HepG2 (cell line): Measurements from ENCODE around the gene NFASC. TPM values are rescaled to one million over a fixed set of nuclear protein-coding genes. Genes with fewer than 3 reads are reported as not detected.

ENCODE experiments used
- ATAC-seq: fragments of 200-7000 bp; cut with Tn5 transposase; 3 replicates; pipeline ENCODE4 v1.9.1; 2020; ENCODE audit warnings: mild to moderate bottlenecking, moderate library complexity
- BruUV-seq: library from RNA; stranded (reverse); fragments of 400-500 nt; replicated peaks from 2 replicates; lab custom pipeline; 2021; lab: Mats Ljungman, UMichigan
- CTCF ChIA-PET: fragments of 300-600 bp; formaldehyde crosslinking; extraction: SDS; loops from one replicate; lab custom pipeline; 2021; ENCODE audit warnings: low total read pairs, inconsistent platforms, low intra/inter-chr PET ratio; lab: Yijun Ruan, JAX
- POLR2A ChIA-PET: fragments of 350-600 bp; sonication (Branson Sonifier 250); formaldehyde crosslinking; loops from one replicate; lab custom pipeline; 2020; ENCODE audit warnings: antibody characterized with exemption, inconsistent platforms; lab: Yijun Ruan, JAX
- DNase-seq: peaks from one replicate; pipeline ENCODE4 v3.0.0-alpha.2; 2015; ENCODE audit warnings: low spot score
- FAIRE-seq: peaks from 3 replicates; lab custom pipeline; 2011; peaks lifted over from hg19 to GRCh38; lab: Jason Lieb, UNC
- H2AFZ ChIP-seq: one replicate; pipeline ENCODE4 v1.6.1; 2011; ENCODE audit warnings: low read length, inconsistent platforms
- H3K27ac ChIP-seq: fragments of 300-600 bp; 3 replicates; pipeline ENCODE4 v1.8.0; 2011; ENCODE audit warnings: mixed run types, mild to moderate bottlenecking, mixed read lengths, low read length, inconsistent platforms; ENCODE audit not compliant: insufficient read depth; ENCODE audit errors: extremely low read length
- H3K27me3 ChIP-seq, 2 experiments: fragments of 200-600 bp in 1 of 2; 2 replicates in 1 of 2; 3 replicates in 1 of 2; pipeline versions ENCODE4 v1.6.0 to v1.8.0; 2011; ENCODE audit warnings: low read length in 2 of 2, mild to moderate bottlenecking in 2 of 2, moderate library complexity in 2 of 2, inconsistent platforms in 1 of 2; ENCODE audit not compliant: insufficient read depth in 2 of 2, control insufficient read depth in 1 of 2
- H3K36me3 ChIP-seq, 2 experiments: fragments of 200-600 bp in 1 of 2; replicated peaks in 1 of 2; 2 replicates in 1 of 2; 3 replicates in 1 of 2; pipeline versions ENCODE4 v1.5.1 to v1.8.0; 2011; ENCODE audit warnings: low read length in 2 of 2, inconsistent platforms in 1 of 2; ENCODE audit not compliant: insufficient read depth in 2 of 2, control insufficient read depth in 1 of 2
- H3K4me1 ChIP-seq: 2 replicates; pipeline ENCODE4 v1.5.1; 2012; ENCODE audit warnings: low read length, inconsistent platforms; ENCODE audit not compliant: insufficient read depth
- H3K4me2 ChIP-seq: 2 replicates; pipeline ENCODE4 v1.6.0; 2011; ENCODE audit warnings: low read depth, low read length, inconsistent platforms
- H3K4me3 ChIP-seq, 3 experiments: fragments of 200-600 bp in 1 of 3; sonication (generic), shearing (Covaris generic) in 1 of 3; replicated peaks in 1 of 3; 2 replicates each; pipeline ENCODE4 v1.5.1; 2011 to 2016; ENCODE audit warnings: low read length in 3 of 3, inconsistent platforms in 2 of 3, low read depth in 2 of 3, mild to moderate bottlenecking in 2 of 3, control low read depth in 1 of 3, mixed read lengths in 1 of 3; ENCODE audit not compliant: insufficient read depth in 1 of 3
- H3K79me2 ChIP-seq: one replicate; pipeline ENCODE4 v1.6.1; 2011; ENCODE audit warnings: low read length, inconsistent platforms; ENCODE audit not compliant: insufficient read depth
- H3K9ac ChIP-seq: 2 replicates; pipeline ENCODE4 v1.6.0; 2011; ENCODE audit warnings: mild to moderate bottlenecking, low read depth, low read length, inconsistent platforms; ENCODE audit not compliant: insufficient read depth
- H3K9me3 ChIP-seq: 2 replicates; pipeline ENCODE4 v1.5.1; 2012; ENCODE audit warnings: mild to moderate bottlenecking, low read length
- H4K20me1 ChIP-seq: 2 replicates; pipeline ENCODE4 v1.6.0; 2011; ENCODE audit warnings: inconsistent platforms, mild to moderate bottlenecking, low read length, moderate library complexity; ENCODE audit not compliant: insufficient read depth
- CBFB ChIP-seq: sonication (generic); formaldehyde crosslinking; IDR thresholded peaks from 2 replicates; pipeline ENCODE4 v1.4.0; 2020; ENCODE audit warnings: missing genetic modification reagents
- FOXO4 ChIP-seq: sonication (generic); formaldehyde crosslinking; conservative IDR thresholded peaks from 2 replicates; pipeline ENCODE4 v1.8.1; 2023; ENCODE audit warnings: missing genetic modification reagents
- FOXP1 ChIP-seq, 2 experiments: fragments of 450-650 bp in 1 of 2; IDR thresholded peaks; 2 replicates each; pipeline ENCODE4 v1.6.1; 2017 to 2018; ENCODE audit warnings: antibody characterized with exemption in 1 of 2
- HIVEP1 ChIP-seq: sonication (generic); formaldehyde crosslinking; IDR thresholded peaks from 2 replicates; pipeline ENCODE4 v1.4.0; 2020; ENCODE audit warnings: mild to moderate bottlenecking, missing genetic modification reagents
- MIXL1 ChIP-seq: IDR thresholded peaks from 2 replicates; pipeline ENCODE4 v1.6.1; 2016
- PCBP1 ChIP-seq: fragments of 200-400 bp; formaldehyde crosslinking; IDR thresholded peaks from 2 replicates; pipeline ENCODE4 v1.6.1; 2017; ENCODE audit warnings: mild to moderate bottlenecking, low read depth, low read length, borderline replicate concordance
- PRDM4 ChIP-seq: sonication (generic); formaldehyde crosslinking; IDR thresholded peaks from 2 replicates; pipeline ENCODE4 v1.9.0; 2021; ENCODE audit warnings: missing genetic modification reagents, borderline replicate concordance
- RELA ChIP-seq: sonication (generic); formaldehyde crosslinking; IDR thresholded peaks from 2 replicates; pipeline ENCODE4 v1.4.0; 2020; ENCODE audit warnings: missing genetic modification reagents
- TCF7 ChIP-seq: sonication (generic); IDR thresholded peaks from 2 replicates; pipeline ENCODE4 v1.6.1; 2016; ENCODE audit warnings: antibody characterized with exemption, low read depth
- THAP11 ChIP-seq: IDR thresholded peaks from 2 replicates; pipeline ENCODE4 v1.6.1; 2016; ENCODE audit warnings: missing biosample characterization, missing genetic modification reagents
- THYN1 ChIP-seq: sonication (generic); formaldehyde crosslinking; IDR thresholded peaks from 2 replicates; pipeline ENCODE4 v1.8.1; 2023; ENCODE audit warnings: low read depth, mild to moderate bottlenecking, moderate library complexity, missing genetic modification reagents, borderline replicate concordance
- ZBTB39 ChIP-seq: sonication (generic); formaldehyde crosslinking; IDR thresholded peaks from 2 replicates; pipeline ENCODE4 v1.5.0; 2020; ENCODE audit warnings: missing genetic modification reagents
- ZNF552 ChIP-seq: sonication (generic); formaldehyde crosslinking; IDR thresholded peaks from 2 replicates; pipeline ENCODE4 v1.9.0; 2022; ENCODE audit warnings: missing genetic modification reagents, mild to moderate bottlenecking, borderline replicate concordance
- ZNF607 ChIP-seq: sonication (generic); formaldehyde crosslinking; IDR thresholded peaks from 2 replicates; pipeline ENCODE4 v1.5.1; 2020; ENCODE audit warnings: missing genetic modification reagents, mild to moderate bottlenecking, borderline replicate concordance
- ZNF766 ChIP-seq: sonication (generic); formaldehyde crosslinking; IDR thresholded peaks from 2 replicates; pipeline ENCODE4 v1.5.0; 2020; ENCODE audit warnings: missing genetic modification reagents, borderline replicate concordance
- WGBS: methylation state at CpG from one replicate; pipeline ENCODE4 v1.1.6; 2017; ENCODE audit warnings: low lambda C conversion rate; 5-methylcytosine and 5-hydroxymethylcytosine counted together
- in situ Hi-C: cut with HindIII; loops from 2 replicates; pipeline ENCODE4 v1.10.0; 2017; ENCODE audit warnings: low pct_unique_long_range_greater_than_20kb; ENCODE audit not compliant: extremely low pct_ligation_motif_present
- intact Hi-C: fragments of 100-400 bp; cut with micrococcal nuclease; formaldehyde crosslinking; loops from one replicate; pipeline ENCODE4 v1.10.0; 2022; ENCODE audit not compliant: unreplicated experiment
- polyA plus RNA-seq, 8 experiments: library from polyadenylated mRNA; depleted of rRNA in 3 of 8; stranded (reverse) in 7 of 8; unstranded in 1 of 8; fragments of >200 nt; fragmentation: Illumina TruSeq in 4 of 8; extraction: Trizol in 4 of 8; gene quantifications; 2 replicates each; pipeline versions ENCODE4 v1.2.1 to v1.2.3, GENCODE V29; 2011 to 2016; ENCODE audit warnings: low read depth in 4 of 8, missing spikeins in 1 of 8, mixed read lengths in 1 of 8; ENCODE audit not compliant: insufficient read depth in 1 of 8
- total RNA-seq, 5 experiments: library from RNA; depleted of rRNA; stranded (reverse); fragments of >200 nt; fragmentation: Illumina TruSeq; extraction: Trizol; gene quantifications; 2 replicates each; pipeline ENCODE4 v1.2.3, GENCODE V29; 2016; ENCODE audit warnings: low read depth in 1 of 5

NFASC gene
- total and polyA plus RNA-seq, 2 of the 13 experiments (the other 11 are each of a cell fraction or from before 2014, with no cell fraction given), result not detected

GRCh38 chr1:205047764-205048231 lies 177.1 kb downstream of the NFASC start:
- FAIRE-seq, result no peak
- CTCF ChIA-PET, result no interaction called here

GRCh38 chr1:205048382-205048781 lies 177.7 kb downstream of the NFASC start:
- Histone ChIP-seq H3K9me3 (no peaks in the 10 kb centered on the region), H3K27ac (no peak overlapping the region), H3K4me1 (no peaks in the 10 kb centered on the region), H3K36me3 (no peaks in the 10 kb centered on the region), H3K27me3 (peaks cover 3 to 32% of the 10 kb centered on the region in 2 experiments; a peak in 4 of 5 replicates), H3K79me2 (no peaks in the 10 kb centered on the region), H4K20me1 (no peaks in the 10 kb centered on the region), H2AFZ (no peak overlapping the region), H3K4me3 (no peak overlapping the region), H3K9ac (no peak overlapping the region), H3K4me2 (no peak overlapping the region)
- intact Hi-C loops (no loop called here), in situ Hi-C loops (no loop called here)
- BruUV-seq, result no TSS peak
- no peak for DNase-seq
- ChIA-PET CTCF (no interaction called here), POLR2A (no interaction called here)
- WGBS, result 0% methylated on average over 1 of the region's 9 CpGs
- no peak for FAIRE-seq
- ATAC-seq, result no peak
- TF ChIP-seq FOXP1 (IDR thresholded peaks at IDR 0.05) (no peak), FOXP1 (CRISPR knock-in tag; IDR thresholded peaks at IDR 0.05) (no peak), MIXL1 (CRISPR knock-in tag) (no peak), ZNF607 (CRISPR knock-in tag) (no peak), CBFB (CRISPR knock-in tag) (no peak), THAP11 (CRISPR knock-in tag) (no peak), HIVEP1 (CRISPR knock-in tag) (no peak), ZBTB39 (CRISPR knock-in tag) (no peak), RELA (CRISPR knock-in tag) (no peak), THYN1 (CRISPR knock-in tag) (no peak), TCF7 (no peak), ZNF766 (no peak), PRDM4 (CRISPR knock-in tag) (no peak), FOXO4 (CRISPR knock-in tag) (no peak)

More at GRCh38 chr1:205047764-205048231, 177.1 kb downstream of the NFASC start:
- H3K27me3 ChIP-seq, result peaks cover 3 to 28% of the 10 kb centered on the region in 2 experiments; a peak in 4 of 5 replicates
- H3K9me3 ChIP-seq, result no peaks in the 10 kb centered on the region
- 21% methylated on average over 5 of the region's 5 CpGs for WGBS
- TF ChIP-seq ZNF552 (CRISPR knock-in tag), result no peak
- no peak for TF ChIP-seq PCBP1
- TF ChIP-seq, all 625 proteins: peak for 0
- H4K20me1 ChIP-seq, result no peaks in the 10 kb centered on the region
- DNase-seq (no peak), ATAC-seq (no peak)
- no peak overlapping the region for H3K4me3 ChIP-seq
- H3K9ac ChIP-seq, result no peak overlapping the region
- no peaks in the 10 kb centered on the region for H3K79me2 ChIP-seq
- in situ Hi-C loops (no loop called here), intact Hi-C loops (no loop called here)
- no peak overlapping the region for H3K4me2 ChIP-seq
- no peak overlapping the region for H3K27ac ChIP-seq
- no TSS peak for BruUV-seq
- POLR2A ChIA-PET, result no interaction called here
- H3K36me3 ChIP-seq, result no peaks in the 10 kb centered on the region
- no peak overlapping the region for H2AFZ ChIP-seq
- no peaks in the 10 kb centered on the region for H3K4me1 ChIP-seq
